NCI-H2227 (cell line): ENCODE results near the gene TEK.

ENCODE experiments used
- DNase-seq: peaks from one replicate; lab custom pipeline; 2025; ENCODE audit not compliant: unreplicated experiment; lab: John Stamatoyannopoulos, UW

The TEK gene

DNA sequence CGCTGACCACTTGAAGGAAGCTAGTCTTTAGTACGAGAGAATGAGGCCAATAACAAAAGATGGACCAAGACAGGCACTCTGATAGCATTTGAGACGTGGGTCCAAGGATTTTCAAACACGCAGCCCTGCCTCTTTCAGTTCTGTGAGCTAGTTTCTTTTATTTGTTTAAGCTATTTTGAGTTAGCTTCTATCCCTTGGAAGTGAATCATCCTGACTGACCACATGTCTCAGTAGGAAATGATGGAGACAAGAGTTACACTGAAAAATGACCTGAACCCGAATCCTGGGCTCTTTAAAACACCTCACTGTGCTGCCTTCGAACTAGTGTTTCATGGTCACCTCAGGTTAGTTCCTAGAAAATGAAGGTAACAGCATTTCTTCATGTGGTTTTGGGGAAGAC, 9.9 kb downstream of the TEK start:
- no peak for DNase-seq

DNA sequence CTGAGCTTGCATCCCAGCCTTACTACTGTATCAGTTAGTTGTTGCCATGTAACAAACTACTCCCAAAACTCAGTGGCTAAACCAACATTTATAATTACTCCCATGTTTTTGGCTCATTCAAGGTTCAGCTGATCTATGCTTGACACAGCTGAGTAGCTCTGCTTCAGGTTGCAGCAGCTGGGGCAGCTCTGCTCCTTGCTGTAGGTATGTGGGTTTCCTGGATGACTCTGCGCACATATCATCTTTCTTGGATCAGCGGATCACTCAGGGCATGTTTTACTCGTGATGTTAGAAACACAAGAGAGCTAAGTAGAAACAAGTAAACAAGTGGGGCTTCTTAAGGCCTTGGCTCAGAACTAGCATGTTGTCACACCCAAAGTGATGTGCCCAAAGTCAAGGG, 15.1 kb downstream of the TEK start:
- no peak for DNase-seq

DNA sequence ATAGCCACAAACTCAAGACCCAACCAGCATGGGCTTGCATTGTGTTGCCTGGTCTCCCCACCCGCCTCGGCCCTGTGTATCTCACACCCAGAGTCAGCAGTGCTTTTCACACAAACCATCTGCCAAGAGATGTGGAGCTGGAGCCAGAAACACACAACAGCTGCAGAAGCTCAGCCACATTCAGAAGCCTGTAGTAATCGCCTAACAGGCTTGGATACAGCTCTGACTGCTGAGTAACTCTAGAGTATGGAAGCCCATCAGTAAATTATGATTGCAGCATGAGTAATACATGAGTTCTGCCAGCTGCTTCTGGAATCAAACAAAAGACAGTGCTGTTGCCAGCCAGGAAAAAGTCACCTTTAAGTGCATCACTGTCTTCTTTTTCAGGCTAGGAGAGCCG, 16.0 kb downstream of the TEK start:
- DNase-seq: peak; percentile 4

DNA sequence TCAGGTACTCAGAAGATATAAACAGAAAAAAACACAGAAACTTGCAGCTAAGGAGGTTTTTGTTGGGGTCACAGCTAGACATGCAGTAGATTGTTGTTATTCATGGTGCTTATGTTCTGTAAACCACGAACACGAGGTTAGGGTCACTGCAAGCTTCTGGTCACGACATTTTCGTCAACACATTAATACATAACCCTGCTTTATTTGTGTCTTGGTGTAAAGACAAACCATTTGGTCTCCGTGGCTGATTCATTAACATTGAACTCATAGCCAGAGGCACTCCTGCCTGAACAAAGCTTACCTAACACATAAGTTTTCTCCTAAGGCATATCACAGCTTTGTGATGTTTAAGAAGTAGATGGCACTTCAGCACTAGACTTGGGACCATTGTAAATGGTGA, 16.9 kb downstream of the TEK start:
- no peak for DNase-seq

DNA sequence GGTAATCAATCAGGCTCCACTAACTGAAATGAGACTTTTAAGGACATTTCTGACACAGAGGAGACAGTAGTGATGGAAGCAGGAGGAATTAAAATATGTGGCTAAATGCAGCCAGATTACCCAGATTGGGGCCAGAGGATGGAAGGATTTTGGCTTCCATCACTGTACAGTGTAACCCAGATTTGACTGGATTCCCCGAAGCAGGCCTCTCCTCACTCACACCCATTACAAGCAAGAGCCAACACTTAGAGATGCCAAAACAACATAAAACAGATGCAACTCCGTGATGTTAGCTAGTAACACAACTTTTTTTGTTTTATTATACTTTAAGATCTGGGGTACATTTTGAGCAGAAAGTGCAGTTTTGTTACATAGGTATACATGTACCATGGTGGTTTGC, 17.6 kb downstream of the TEK start:
- no peak for DNase-seq

DNA sequence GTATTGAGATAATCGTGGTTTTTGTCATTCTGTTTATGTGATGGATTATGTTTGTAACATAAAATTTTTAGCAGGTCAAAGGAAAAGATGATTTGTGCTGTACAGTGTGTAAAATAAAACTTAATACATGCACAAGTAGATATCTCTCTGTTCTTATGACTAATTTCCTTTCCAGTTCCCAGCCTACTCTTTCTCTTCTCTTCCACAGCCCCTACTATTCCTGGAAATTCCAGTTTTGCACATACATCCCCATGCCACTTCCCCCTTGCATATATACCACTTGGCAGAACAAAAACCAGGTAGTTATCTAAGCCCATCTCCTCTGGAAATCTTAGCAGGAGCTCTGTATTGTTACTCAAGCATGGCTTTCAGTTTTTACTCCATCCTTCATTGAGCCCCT, 20.2 kb downstream of the TEK start:
- no peak for DNase-seq

DNA sequence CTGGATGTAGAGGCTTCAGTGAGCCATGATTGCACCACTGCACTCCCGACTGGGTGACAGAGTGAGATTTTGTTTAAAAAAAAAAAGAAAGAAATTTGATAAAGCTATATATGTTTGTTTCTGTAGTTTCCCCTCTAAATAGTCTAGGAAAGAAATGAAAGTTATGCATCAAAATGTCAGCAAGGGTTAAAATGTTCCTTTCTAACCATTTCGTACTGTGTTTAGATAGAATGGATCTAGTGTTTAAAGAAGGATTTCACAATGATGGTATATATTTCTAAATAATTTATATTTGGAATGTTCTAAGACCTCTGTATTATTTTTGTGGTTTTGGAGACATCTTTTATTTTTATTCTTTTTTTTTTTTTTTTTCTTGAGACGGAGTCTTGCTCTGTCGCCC, 22.7 kb downstream of the TEK start:
- DNase-seq: no peak

DNA sequence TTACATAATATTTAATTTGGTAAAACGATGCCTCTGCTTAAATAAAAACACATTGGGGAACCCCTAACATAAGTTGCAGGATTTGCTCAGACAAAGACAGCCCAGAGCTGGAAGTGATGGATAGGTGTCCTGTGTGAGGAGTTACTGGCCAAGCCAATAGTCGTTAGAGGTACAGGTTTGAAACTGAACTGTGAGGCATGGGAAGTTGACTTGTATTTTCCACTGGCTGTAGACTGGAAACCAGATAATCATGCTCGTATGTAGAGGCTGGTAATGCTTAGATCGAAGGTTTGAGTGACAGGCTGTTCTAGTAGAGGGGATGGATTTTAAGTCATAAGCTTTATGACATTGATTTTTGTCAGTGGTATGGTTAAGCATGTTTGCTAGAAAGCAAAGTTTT, 24.8 kb downstream of the TEK start:
- DNase-seq: no peak

DNA sequence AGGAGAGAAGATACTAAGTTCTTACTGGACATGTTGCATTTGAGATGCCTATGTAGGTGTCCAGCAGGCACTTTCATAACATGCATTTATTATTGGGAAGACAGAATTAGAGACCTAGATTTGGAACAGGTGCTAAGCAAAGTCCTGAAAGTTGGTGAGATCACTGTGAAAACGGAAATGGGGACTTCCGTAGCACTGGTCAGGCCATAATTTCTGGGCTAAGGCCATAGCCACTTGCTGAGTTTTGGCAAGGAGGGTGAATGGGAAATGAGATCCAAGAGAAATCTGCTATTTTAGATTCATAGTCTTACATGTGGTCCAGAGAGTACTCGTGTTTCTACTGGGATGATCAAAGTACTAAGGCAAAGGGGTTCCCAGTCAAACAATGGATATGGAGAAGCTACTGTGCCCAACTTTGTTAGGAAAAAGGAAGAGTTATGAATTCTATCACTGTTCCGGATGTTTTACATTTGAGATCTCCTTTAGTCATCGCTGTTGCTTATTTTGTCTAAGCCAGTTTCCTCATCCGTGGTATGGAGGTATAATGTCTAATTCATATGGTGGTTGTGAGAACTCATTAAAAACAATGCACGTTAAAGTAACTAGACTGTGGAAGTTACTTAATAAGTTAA, 33.4 kb downstream of the TEK start:
- DNase-seq: no peak

DNA sequence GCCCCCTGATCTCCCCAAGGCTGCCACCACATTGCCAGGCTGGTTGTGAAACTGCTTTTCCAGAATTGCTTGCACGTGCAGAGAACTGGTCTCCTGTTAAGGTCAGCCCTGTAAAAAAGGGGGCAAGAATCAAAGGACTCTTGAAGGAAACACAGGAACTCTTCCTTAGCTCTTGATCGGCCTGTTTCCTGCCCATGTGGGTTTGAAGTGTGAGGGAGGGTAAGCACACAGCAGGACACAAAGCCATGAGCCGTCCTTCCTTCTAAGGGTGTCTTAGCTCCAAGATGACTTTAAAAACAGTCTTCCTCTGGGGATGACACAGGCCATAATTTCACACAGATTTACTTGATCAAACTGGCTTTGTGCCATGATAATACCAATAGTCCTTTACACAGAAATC, 36.1 kb downstream of the TEK start:
- DNase-seq: no peak

DNA sequence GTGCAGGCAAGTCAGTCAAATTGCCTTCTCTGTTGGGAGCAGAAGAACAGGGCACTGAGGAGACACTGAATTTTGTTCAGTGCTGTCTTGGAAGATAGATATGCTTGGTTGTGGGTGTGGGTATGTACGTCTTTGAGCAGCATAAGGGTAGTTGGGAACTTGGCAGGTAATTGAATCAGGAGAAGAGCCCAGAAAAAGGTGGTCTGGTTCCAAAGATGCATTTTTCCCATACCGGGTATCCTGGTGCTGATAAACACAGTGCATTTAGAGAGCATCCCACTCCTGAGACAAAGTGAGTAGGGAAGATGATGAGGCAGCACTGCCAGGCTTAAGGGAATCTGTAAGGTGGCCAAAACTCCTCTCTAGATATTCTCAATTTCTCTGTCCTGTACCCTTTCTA, 40.6 kb downstream of the TEK start:
- DNase-seq: no peak

DNA sequence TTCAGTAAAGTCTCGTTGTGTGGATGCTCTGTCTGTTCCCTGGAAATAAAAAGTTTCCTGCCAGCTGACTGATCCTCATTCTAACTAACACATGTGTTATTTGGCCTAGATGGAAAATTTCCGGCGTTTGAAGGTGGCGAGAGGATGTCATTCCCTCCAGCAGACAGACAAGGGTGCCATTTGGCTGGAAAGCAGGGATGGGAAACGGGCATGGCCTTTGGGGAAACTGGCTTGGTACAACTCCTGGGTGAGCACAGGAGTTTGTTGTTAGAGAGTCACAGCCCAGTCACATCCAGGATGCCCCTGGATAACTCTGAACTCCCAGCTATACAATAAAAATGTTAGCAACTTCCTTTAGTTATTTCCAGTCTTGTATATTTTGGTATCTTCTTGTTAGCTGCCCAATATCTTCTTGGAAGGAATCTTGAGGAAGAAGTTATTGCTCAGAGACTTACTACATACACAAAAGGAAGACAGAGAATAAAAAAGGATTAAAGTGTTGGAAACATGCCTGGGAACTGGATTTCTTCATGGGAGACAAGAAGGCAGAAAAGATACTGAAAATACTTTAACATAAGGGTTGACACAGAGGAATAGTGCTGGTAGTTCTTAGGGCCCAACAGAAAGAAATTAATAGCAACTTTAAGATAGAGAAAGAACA, 41.9 kb downstream of the TEK start:
- DNase-seq: no peak

DNA sequence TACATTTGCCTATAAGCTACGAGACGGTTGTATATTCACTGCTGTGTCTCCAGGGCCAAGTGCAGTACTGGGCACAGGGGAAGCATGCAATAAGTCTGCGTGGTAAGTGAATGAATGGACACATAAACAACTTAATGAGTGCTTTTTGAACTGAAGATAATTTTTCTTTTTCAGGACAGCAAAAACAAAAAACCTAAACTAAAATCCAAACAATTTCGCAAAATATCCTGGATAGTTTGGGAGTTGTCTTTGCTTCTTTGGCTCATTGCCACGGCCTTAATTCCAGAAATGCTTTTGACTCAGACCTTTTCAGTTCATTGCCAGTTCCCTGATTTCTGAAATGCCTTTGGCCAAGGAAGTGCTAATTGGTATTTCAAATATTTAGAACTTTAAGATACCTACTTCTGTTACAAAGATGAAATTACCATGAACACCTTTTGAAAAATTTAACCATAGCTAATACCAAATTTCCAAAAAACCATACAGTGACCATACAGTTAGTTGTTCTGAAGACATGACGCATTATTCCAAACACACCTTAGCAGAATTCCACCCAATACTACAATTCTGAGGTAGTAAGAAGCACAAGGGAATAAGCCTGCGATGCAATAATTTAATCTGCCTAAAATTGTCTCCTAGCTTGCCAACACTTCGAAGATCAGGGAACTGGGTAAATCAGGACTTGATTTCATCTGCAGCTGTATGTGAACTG, 42.8 kb downstream of the TEK start:
- no peak for DNase-seq

DNA sequence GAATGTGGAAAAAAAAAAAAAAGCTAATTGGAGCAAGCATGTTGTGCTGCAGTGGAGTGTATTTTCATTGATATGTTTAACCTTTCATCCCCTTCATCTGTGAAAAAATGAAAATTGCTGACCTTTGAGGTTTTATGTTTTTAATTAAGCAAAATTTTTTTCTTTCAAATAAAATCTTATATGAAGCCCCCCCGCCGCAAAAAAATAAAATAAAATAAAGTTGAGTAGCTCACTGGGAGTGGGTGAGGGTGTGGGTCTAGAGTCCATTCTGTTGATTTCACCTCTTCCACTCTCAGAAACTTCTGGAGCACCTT, 43.3 kb downstream of the TEK start:
- no peak for DNase-seq

DNA sequence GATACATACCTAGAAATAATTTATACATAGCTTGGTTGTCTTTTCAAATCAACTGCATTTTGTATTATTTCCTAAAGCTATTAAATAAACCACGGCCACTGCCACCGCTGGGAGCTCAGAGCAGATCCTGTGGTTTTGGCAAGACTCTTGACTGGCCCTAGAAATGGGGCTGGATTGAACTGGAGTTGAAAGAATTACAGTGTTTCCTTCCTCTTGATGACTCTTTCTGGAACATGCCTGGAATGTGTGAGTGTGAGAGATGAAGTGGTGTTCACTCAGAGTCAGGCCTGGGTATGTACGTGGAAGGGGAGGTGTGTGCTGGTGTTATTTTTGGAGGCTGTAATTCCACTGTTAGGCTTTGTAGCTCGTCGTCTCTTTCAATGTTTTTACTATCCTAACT, 45.9 kb downstream of the TEK start:
- no peak for DNase-seq

DNA sequence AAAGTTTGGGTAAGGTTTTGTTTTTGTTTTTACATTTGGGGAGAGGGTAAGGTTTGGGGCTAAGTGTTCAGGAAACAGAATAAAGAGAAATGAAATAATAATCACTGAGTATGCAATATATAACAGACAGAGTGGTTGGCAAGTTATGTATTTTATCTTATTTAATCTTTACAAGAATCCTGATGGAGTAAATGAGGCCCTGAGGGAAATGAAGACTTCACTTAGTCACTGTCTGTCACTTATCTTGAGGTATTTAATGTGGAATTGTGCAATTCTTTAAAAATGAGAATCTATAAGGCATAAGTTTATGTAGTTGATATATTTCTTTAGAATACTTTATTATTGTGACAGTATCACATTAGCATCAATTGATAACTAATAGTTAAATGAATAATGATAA, 48.1 kb downstream of the TEK start:
- DNase-seq: no peak

DNA sequence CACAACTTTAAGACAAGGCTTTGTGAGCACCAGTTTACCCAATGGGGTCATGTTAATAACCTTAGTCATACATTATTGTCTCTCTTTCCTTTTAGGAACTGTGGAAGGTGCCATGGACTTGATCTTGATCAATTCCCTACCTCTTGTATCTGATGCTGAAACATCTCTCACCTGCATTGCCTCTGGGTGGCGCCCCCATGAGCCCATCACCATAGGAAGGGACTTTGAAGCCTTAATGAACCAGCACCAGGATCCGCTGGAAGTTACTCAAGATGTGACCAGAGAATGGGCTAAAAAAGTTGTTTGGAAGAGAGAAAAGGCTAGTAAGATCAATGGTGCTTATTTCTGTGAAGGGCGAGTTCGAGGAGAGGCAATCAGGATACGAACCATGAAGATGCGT, 48.7 kb downstream of the TEK start:
- DNase-seq: no peak

DNA sequence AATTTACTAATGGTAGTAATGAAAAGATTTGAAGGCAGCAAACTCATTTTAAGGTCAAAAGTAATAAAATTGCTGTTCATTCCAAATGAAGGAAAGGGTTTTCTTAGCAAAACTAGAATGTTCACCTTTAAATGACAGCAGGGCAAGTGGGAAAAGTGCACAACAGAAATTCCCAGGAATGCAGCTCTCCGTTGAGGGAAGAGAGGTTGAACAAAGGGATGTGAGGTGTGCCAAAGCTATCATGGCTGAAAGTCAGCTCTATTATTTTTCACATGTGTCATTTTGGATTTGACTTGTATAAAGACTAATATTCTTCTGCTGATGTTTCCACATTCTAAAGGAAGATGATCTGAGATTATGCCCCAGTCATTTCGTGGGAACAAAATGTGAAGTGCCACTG, 51.6 kb downstream of the TEK start:
- no peak for DNase-seq

DNA sequence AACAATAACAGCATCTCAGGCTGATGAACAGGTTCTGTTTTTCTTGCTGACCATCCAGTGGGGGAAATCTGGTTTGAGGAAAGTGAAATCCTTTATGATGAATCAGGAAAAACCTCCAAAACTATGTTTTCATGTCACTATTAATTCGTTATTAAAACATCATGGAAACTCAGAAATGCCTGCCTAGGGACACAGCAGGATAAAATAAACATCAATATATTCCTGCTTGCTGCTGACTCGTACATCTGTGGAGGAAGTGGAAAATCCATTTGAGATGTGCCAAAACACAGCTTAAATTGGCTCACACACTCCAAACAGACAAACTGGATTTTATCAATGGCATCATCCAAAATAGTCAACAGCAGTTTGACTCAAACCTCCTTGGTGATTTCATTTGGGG, 53.0 kb downstream of the TEK start:
- DNase-seq: no peak

DNA sequence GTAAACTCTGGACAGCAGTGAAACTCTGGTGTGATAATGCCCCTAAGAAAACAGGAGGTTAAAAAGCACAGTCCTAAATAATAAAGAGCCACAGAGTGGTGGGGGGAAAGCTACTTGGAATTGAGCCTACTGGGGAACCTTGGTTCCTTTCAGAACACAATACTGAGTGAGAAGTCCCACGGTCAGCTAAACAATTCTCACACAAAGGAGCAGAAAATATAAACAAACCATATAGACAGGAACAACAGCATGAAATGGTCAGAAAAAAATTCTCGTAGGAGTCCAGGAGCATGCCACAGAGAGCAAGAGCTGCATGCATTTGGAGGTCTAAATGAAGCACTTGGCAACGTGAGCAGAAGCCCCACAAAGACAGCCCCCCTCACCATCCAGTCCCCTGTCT, 56.0 kb downstream of the TEK start:
- no peak for DNase-seq

DNA sequence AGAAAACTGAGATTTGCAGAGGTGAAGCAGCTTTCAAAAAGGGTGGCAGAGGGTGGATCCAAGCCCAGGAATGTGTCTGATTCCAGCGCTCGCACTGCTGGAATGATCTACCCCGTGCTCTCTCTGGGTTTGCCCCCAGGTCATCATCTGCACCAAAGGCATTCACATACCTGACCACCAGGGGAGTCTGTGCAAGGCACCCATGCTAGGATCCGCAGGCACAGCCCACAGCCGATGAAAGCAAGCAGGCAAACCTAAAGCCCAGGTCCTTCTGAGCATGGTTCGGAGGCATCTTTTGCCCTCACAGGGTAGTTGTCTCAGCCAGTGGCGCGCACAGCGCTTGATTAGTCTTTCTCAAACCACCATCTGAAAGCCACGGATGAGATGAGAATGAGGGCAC, 56.6 kb downstream of the TEK start:
- DNase-seq: no peak

DNA sequence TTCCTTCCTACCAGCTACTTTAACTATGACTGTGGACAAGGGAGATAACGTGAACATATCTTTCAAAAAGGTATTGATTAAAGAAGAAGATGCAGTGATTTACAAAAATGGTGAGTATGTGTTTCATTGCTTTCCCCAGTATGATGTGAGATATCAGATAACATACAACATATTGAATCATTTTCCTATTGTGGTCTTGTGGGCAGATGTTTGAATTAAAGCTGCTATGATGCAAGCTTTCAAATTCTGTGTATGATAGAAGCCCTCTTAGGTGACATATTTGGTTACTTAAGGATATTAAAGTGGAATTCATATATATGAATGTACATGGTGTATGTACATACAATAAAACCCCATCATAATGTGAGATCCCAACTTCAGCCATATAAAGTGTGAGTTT, 59.5 kb downstream of the TEK start:
- no peak for DNase-seq

DNA sequence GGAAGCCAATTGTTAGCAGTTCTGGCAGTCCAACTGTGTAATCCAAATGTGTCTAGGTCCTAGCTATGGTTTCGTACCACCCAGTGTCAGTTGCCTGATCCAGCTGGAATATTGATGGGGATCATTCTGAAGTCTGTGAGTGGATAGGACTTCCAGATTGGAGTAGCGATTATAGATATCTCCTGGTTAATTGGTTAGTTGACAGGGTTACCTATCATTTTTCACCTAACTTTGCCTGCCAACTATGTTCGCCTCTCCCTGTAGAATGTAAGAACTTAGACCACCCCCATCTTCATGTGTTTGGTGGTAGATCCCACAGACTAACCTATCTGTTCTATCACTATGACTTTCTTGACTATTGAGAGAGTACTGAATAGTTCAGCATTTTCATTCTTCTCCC, 59.9 kb downstream of the TEK start:
- no peak for DNase-seq
